Endothelial cell (in vitro differentiated cells): ENCODE results near the gene CKB. TPM values are rescaled to one million over a fixed set of nuclear protein-coding genes. Genes with fewer than 3 reads are reported as not detected.
A peak's percentile ranks its signal among the peaks of the same experiment; 100 is the strongest.

Source experiments
- DNase-seq: peaks from one replicate; pipeline ENCODE4 v3.0.0; 2021; ENCODE audit warnings: low spot score
- H3K27ac Mint-ChIP-seq: one replicate; pipeline ENCODE4 v1.8.0; 2021; ENCODE audit warnings: mixed read lengths, inconsistent platforms; ENCODE audit not compliant: unreplicated experiment
- H3K27me3 Mint-ChIP-seq: one replicate; pipeline ENCODE4 v1.8.0; 2021; ENCODE audit warnings: mild to moderate bottlenecking, moderate library complexity, mixed read lengths, inconsistent platforms; ENCODE audit not compliant: unreplicated experiment
- H3K36me3 Mint-ChIP-seq: one replicate; pipeline ENCODE4 v1.8.0; 2021; ENCODE audit warnings: mild to moderate bottlenecking, low read depth, mixed read lengths, inconsistent platforms; ENCODE audit not compliant: unreplicated experiment
- H3K4me1 Mint-ChIP-seq: one replicate; pipeline ENCODE4 v1.8.0; 2021; ENCODE audit warnings: mild to moderate bottlenecking, mixed read lengths, inconsistent platforms; ENCODE audit not compliant: unreplicated experiment
- H3K4me3 Mint-ChIP-seq: one replicate; pipeline ENCODE4 v1.8.0; 2021; ENCODE audit warnings: mild to moderate bottlenecking, mixed read lengths, inconsistent platforms; ENCODE audit not compliant: unreplicated experiment
- H3K9me3 Mint-ChIP-seq: one replicate; pipeline ENCODE4 v1.8.0; 2021; ENCODE audit warnings: mixed read lengths, inconsistent platforms; ENCODE audit not compliant: unreplicated experiment
- total RNA-seq: library from RNA; stranded (reverse); fragmentation: NEBNext Ultra II Directional; extraction: Animal tissue kit (Norgen Biotek cat#: 25700); gene quantifications from one replicate; pipeline ENCODE4 v1.2.1, GENCODE V29; 2021; ENCODE audit not compliant: unreplicated experiment
- TF ChIP-seq, protein P1 (sequence below): fragments of 200-600 bp; sonication (generic); IDR thresholded peaks from one replicate; pipeline ENCODE4 v1.5.0; 2021; ENCODE audit warnings: antibody characterized with exemption; ENCODE audit not compliant: unreplicated experiment

Gene CKB
- total RNA-seq, 1 donor from 2014 or later: 23.1 TPM

- H3K4me1 Mint-ChIP-seq: no peaks in the 10 kb centered on the region
- peak overlapping the region; percentile 64 for H3K27ac Mint-ChIP-seq
- H3K9me3 Mint-ChIP-seq: no peaks in the 10 kb centered on the region
- H3K27me3 Mint-ChIP-seq: peaks cover 15% of the 10 kb centered on the region
- TF ChIP-seq, protein P1, sequence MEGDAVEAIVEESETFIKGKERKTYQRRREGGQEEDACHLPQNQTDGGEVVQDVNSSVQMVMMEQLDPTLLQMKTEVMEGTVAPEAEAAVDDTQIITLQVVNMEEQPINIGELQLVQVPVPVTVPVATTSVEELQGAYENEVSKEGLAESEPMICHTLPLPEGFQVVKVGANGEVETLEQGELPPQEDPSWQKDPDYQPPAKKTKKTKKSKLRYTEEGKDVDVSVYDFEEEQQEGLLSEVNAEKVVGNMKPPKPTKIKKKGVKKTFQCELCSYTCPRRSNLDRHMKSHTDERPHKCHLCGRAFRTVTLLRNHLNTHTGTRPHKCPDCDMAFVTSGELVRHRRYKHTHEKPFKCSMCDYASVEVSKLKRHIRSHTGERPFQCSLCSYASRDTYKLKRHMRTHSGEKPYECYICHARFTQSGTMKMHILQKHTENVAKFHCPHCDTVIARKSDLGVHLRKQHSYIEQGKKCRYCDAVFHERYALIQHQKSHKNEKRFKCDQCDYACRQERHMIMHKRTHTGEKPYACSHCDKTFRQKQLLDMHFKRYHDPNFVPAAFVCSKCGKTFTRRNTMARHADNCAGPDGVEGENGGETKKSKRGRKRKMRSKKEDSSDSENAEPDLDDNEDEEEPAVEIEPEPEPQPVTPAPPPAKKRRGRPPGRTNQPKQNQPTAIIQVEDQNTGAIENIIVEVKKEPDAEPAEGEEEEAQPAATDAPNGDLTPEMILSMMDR: no peak
- no peak overlapping the region for H3K4me3 Mint-ChIP-seq
- no peaks in the 10 kb centered on the region for H3K36me3 Mint-ChIP-seq
- no peak for DNase-seq
These were observed 22.0 kb upstream of the CKB start for GRCh38 chr14:103544388-103545218.

GRCh38 chr14:103543721-103544387 is 21.2 kb upstream of the CKB start:
- Mint-ChIP-seq H3K27ac (no peak overlapping the region), H3K36me3 (no peaks in the 10 kb centered on the region), H3K9me3 (no peaks in the 10 kb centered on the region), H3K4me3 (no peak overlapping the region), H3K27me3 (peaks cover 17% of the 10 kb centered on the region), H3K4me1 (no peaks in the 10 kb centered on the region)
- TF ChIP-seq, protein P1: no peak
- no peak for DNase-seq

DNA sequence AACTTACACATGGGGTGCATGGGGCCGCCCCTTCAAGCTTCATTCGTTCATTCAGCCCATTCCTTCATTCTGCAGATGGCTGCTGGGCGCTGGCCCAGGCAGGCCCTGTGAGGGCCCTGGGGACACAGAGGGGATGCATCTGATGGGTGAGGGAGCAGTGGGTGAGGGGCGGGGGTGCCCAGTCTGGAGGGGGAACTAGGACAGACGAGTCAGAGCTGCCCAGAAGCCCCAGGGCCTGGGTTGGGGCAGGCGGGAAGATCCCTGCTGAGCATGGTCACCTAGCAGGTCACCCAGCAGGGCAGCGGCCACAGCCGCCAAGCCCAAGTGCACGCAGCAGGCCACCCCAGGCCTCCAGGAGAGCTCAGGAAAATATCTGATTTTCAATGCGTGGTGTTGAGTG is 20.5 kb upstream of the CKB start:
- H3K27ac Mint-ChIP-seq: no peak overlapping the region
- no peaks in the 10 kb centered on the region for H3K4me1 Mint-ChIP-seq
- H3K36me3 Mint-ChIP-seq: no peaks in the 10 kb centered on the region
- H3K27me3 Mint-ChIP-seq: peaks cover 17% of the 10 kb centered on the region
- H3K9me3 Mint-ChIP-seq: no peaks in the 10 kb centered on the region
- no peak overlapping the region for H3K4me3 Mint-ChIP-seq
- no peak for DNase-seq
- TF ChIP-seq, protein P1: no peak

DNA sequence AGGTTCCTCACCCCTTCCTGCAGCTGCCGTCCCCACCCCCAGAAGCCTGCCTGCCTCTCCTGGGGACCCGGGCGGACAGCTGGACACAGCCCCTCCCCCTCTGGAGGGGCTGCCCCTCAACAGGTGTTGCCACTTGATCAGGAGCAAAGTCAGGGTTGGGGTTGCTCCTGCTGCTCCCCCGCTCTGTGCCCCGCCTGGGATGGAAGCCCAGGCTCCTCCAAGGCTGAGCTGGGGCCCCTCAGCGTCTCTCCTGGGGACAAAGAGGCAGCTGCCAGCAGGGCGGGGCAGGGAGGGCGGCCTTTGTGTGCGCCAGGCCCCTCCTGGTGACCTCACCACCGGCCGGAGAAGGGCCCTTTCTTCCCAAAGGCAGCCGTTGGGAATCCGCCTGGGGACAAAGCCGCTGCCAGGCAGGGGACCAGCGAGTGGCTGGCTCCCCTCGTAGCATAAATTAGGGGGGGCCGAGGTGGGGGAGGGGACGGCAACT is 20.0 kb upstream of the CKB start:
- no peak overlapping the region for H3K4me3 Mint-ChIP-seq
- H3K36me3 Mint-ChIP-seq: no peaks in the 10 kb centered on the region
- peak; percentile 60 for DNase-seq
- TF ChIP-seq, protein P1: no peak
- no peak overlapping the region for H3K27ac Mint-ChIP-seq
- no peaks in the 10 kb centered on the region for H3K9me3 Mint-ChIP-seq
- peaks cover 16% of the 10 kb centered on the region for H3K27me3 Mint-ChIP-seq
- no peaks in the 10 kb centered on the region for H3K4me1 Mint-ChIP-seq
